HepG2 (cell line): ENCODE measurements around the gene GNGT2. TPM values are rescaled to one million over a fixed set of nuclear protein-coding genes. Genes with fewer than 3 reads are reported as not detected.

Experiments used
- CREB3 ChIP-seq: sonication (generic); formaldehyde crosslinking; IDR thresholded peaks from 2 replicates; pipeline ENCODE4 v1.5.0; 2020; ENCODE audit warnings: missing genetic modification reagents
- DRAP1 ChIP-seq: IDR thresholded peaks from 2 replicates; pipeline ENCODE4 v1.6.1; 2016; ENCODE audit warnings: missing genetic modification reagents, missing compliant biosample characterization
- ESRRA ChIP-seq: sonication (generic); formaldehyde crosslinking; IDR thresholded peaks from 2 replicates; pipeline ENCODE4 v1.5.1; 2020; ENCODE audit warnings: mild to moderate bottlenecking, low read depth, missing genetic modification reagents
- GFI1 ChIP-seq: sonication (generic); formaldehyde crosslinking; IDR thresholded peaks from 2 replicates; pipeline ENCODE4 v1.5.0; 2020; ENCODE audit warnings: missing genetic modification reagents, mild to moderate bottlenecking, borderline replicate concordance
- HDAC1 ChIP-seq: sonication (generic); formaldehyde crosslinking; IDR thresholded peaks from 2 replicates; pipeline ENCODE4 v1.5.1; 2020; ENCODE audit warnings: mild to moderate bottlenecking, missing genetic modification reagents
- HOMEZ ChIP-seq: IDR thresholded peaks from 2 replicates; pipeline ENCODE4 v1.6.1; 2016; ENCODE audit warnings: low read depth
- KAT7 ChIP-seq: IDR thresholded peaks from 2 replicates; pipeline ENCODE4 v1.6.1; 2018; ENCODE audit warnings: borderline replicate concordance, missing compliant biosample characterization
- PHB2 ChIP-seq: fragments of 450-650 bp; IDR thresholded peaks from 2 replicates; pipeline ENCODE4 v1.6.1; 2018; ENCODE audit not compliant: partially characterized antibody
- RAD21 ChIP-seq: fragments of 450-650 bp; formaldehyde crosslinking; IDR thresholded peaks from 2 replicates; pipeline ENCODE4 v1.5.0; 2020; ENCODE audit warnings: mild to moderate bottlenecking
- SMARCC2 ChIP-seq: fragments of 450-650 bp; IDR thresholded peaks from 2 replicates; pipeline ENCODE4 v1.6.1; 2017; ENCODE audit warnings: antibody characterized with exemption, mild to moderate bottlenecking
- SMC3 ChIP-seq: IDR thresholded peaks from 2 replicates; pipeline ENCODE4 v1.6.1; 2011; ENCODE audit warnings: low read length, improper control_type of control experiment
- STAT5B ChIP-seq: sonication (generic); formaldehyde crosslinking; IDR thresholded peaks from 2 replicates; pipeline ENCODE4 v1.4.0; 2020; ENCODE audit warnings: missing genetic modification reagents
- TOE1 ChIP-seq: sonication (generic); formaldehyde crosslinking; IDR thresholded peaks from 2 replicates; pipeline ENCODE4 v1.4.0; 2020; ENCODE audit warnings: mild to moderate bottlenecking, missing genetic modification reagents
- ZFX ChIP-seq: sonication (generic); formaldehyde crosslinking; IDR thresholded peaks from 2 replicates; pipeline ENCODE4 v1.4.0; 2020; ENCODE audit warnings: mild to moderate bottlenecking, low read depth, missing genetic modification reagents, moderate library complexity
- ZNF205 ChIP-seq: IDR thresholded peaks from 2 replicates; pipeline ENCODE4 v1.6.1; 2018; ENCODE audit warnings: missing biosample characterization, missing genetic modification reagents
- ZNF232 ChIP-seq: sonication (generic); formaldehyde crosslinking; IDR thresholded peaks from 2 replicates; pipeline ENCODE4 v1.4.0; 2020; ENCODE audit warnings: missing genetic modification reagents, borderline replicate concordance
- ZNF407 ChIP-seq: sonication (generic); formaldehyde crosslinking; IDR thresholded peaks from one replicate; pipeline ENCODE4 v1.5.1; 2020; ENCODE audit warnings: mild to moderate bottlenecking, missing genetic modification reagents; ENCODE audit errors: not compliant biosample characterization
- ZNF737 ChIP-seq: sonication (generic); formaldehyde crosslinking; IDR thresholded peaks from 2 replicates; pipeline ENCODE4 v1.5.0; 2020; ENCODE audit warnings: missing genetic modification reagents, mild to moderate bottlenecking, borderline replicate concordance
- ZNF775 ChIP-seq: sonication (generic); formaldehyde crosslinking; IDR thresholded peaks from 2 replicates; pipeline ENCODE4 v1.4.0; 2020; ENCODE audit warnings: missing genetic modification reagents, mild to moderate bottlenecking, moderate library complexity, borderline replicate concordance
- polyA plus RNA-seq, 8 experiments: library from polyadenylated mRNA; depleted of rRNA in 3 of 8; stranded (reverse) in 7 of 8; unstranded in 1 of 8; fragments of >200 nt; fragmentation: Illumina TruSeq in 4 of 8; extraction: Trizol in 4 of 8; gene quantifications; 2 replicates each; pipeline versions ENCODE4 v1.2.1 to v1.2.3, GENCODE V29; 2011 to 2016; ENCODE audit warnings: low read depth in 4 of 8, missing spikeins in 1 of 8, mixed read lengths in 1 of 8; ENCODE audit not compliant: insufficient read depth in 1 of 8
- total RNA-seq, 5 experiments: library from RNA; depleted of rRNA; stranded (reverse); fragments of >200 nt; fragmentation: Illumina TruSeq; extraction: Trizol; gene quantifications; 2 replicates each; pipeline ENCODE4 v1.2.3, GENCODE V29; 2016; ENCODE audit warnings: low read depth in 1 of 5

The GNGT2 gene
- total and polyA plus RNA-seq, 2 of the 13 experiments (the other 11 are each of a cell fraction or from before 2014, with no cell fraction given): not detected

- TF ChIP-seq CREB3 (CRISPR knock-in tag) (no peak), ZNF775 (CRISPR knock-in tag) (no peak), ZNF407 (CRISPR knock-in tag) (no peak), ESRRA (no peak), HDAC1 (CRISPR knock-in tag) (no peak), ZNF232 (CRISPR knock-in tag) (no peak), KAT7 (CRISPR knock-in tag) (no peak), GFI1 (CRISPR knock-in tag) (peak; percentile 39; the same call in 1 of the 2 replicates), STAT5B (CRISPR knock-in tag) (no peak), SMC3 (no peak), ZNF737 (CRISPR knock-in tag) (no peak), ZNF205 (no peak), PHB2 (no peak), DRAP1 (CRISPR knock-in tag) (peak; percentile 52; the same call in 1 of the 2 replicates), ZFX (CRISPR knock-in tag) (no peak), HOMEZ (CRISPR knock-in tag) (no peak), SMARCC2 (no peak), TOE1 (CRISPR knock-in tag) (no peak), RAD21 (CRISPR knock-in tag) (no peak)
Observed at GRCh38 chr17:49230636-49231562, 20.5 kb upstream of the GNGT2 start, which contains the start of gene PHOSPHO1 (continued).
